Subcutaneous adipose tissue (tissue), 4 donors: Measurements from ENCODE around the gene TRIM54. TPM values are rescaled to one million over a fixed set of nuclear protein-coding genes. Genes with fewer than 3 reads are reported as not detected.

ENCODE experiments used
- total RNA-seq, 4 donors: library from RNA; depleted of rRNA; stranded (reverse); fragments of >200 nt; gene quantifications; one replicate each; pipeline ENCODE4 v1.1.0, GENCODE V29; 2016
- TF ChIP-seq, protein P1 (sequence below): fragments of 450-650 bp; IDR thresholded peaks from one replicate; pipeline ENCODE4 v1.5.1; 2016; ENCODE audit warnings: low read depth, mild to moderate bottlenecking, control low read depth, antibody characterized with exemption, moderate library complexity

Gene TRIM54, protein sequence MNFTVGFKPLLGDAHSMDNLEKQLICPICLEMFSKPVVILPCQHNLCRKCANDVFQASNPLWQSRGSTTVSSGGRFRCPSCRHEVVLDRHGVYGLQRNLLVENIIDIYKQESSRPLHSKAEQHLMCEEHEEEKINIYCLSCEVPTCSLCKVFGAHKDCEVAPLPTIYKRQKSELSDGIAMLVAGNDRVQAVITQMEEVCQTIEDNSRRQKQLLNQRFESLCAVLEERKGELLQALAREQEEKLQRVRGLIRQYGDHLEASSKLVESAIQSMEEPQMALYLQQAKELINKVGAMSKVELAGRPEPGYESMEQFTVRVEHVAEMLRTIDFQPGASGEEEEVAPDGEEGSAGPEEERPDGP
- total RNA-seq, result under 1 TPM in 1 of 4 donors, not detected in 3; 0.66 TPM

DNA sequence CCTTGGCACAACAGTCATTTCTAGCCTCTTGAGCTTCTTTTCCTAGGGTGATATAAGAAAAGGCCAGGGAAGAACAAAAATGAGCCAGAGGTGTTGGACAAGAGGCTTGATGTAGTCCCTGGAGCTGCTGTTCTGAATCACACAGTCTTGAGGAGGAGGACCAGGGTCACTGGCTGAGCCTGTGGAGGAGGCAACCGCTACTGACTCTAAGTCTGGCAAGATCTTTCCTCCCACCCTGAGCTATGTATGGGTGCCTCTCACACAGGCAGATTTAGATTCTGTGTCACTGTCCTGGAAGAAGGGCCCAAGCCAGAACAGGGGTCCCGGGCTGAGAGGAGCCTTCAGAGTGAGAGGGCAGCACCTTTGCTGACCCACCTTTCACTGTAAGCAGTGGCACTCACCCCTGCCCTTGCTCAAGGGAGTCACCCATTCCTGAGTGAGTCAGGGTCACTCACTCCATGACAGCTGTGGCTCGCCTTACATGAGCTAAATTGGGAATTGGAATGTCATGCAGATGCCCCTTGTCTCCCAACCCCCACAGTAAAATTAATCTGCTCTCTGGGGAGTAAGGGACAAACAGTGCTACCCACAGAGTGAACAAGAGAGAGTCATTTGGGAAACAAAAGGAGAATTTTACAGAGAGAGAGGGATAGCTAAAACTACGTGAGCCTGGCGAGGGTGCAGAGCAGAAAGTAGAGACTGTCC lies at the start of gene TRIM54:
Gene TRIM54, plus strand, starts transcription at position 575 of the 705 bp plus-strand sequence. CDS start 303 bp downstream, outside the sequence.
- TF ChIP-seq, protein P1, sequence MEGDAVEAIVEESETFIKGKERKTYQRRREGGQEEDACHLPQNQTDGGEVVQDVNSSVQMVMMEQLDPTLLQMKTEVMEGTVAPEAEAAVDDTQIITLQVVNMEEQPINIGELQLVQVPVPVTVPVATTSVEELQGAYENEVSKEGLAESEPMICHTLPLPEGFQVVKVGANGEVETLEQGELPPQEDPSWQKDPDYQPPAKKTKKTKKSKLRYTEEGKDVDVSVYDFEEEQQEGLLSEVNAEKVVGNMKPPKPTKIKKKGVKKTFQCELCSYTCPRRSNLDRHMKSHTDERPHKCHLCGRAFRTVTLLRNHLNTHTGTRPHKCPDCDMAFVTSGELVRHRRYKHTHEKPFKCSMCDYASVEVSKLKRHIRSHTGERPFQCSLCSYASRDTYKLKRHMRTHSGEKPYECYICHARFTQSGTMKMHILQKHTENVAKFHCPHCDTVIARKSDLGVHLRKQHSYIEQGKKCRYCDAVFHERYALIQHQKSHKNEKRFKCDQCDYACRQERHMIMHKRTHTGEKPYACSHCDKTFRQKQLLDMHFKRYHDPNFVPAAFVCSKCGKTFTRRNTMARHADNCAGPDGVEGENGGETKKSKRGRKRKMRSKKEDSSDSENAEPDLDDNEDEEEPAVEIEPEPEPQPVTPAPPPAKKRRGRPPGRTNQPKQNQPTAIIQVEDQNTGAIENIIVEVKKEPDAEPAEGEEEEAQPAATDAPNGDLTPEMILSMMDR, result no peak

DNA sequence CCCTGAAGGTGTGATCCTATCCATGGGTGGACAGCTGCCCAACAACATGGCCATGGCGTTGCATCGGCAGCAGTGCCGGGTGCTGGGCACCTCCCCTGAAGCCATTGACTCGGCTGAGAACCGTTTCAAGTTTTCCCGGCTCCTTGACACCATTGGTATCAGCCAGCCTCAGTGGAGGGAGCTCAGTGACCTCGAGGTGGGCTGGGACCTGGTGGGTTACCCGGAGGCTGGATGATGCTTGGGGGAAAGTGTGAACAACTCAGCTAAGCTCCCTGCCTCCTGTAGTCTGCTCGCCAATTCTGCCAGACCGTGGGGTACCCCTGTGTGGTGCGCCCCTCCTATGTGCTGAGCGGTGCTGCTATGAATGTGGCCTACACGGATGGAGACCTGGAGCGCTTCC lies 48.9 kb upstream of the TRIM54 start:
- TF ChIP-seq, protein P1, result no peak

DNA sequence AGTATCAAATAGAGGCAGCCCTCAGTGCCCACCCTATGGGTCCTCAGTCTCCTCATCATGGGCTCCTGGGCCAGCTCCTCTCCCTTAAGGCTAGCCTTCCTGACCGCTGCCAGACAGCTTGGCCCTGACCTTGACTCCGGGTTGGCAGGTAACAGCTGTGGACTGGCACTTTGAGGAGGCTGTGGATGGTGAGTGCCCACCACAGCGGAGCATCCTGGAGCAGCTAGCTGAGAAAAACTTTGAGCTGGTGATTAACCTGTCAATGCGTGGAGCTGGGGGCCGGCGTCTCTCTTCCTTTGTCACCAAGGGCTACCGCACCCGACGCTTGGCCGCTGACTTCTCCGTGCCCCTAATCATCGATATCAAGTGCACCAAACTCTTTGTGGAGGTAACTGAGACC lies 46.1 kb upstream of the TRIM54 start:
- TF ChIP-seq, protein P1, result no peak

DNA sequence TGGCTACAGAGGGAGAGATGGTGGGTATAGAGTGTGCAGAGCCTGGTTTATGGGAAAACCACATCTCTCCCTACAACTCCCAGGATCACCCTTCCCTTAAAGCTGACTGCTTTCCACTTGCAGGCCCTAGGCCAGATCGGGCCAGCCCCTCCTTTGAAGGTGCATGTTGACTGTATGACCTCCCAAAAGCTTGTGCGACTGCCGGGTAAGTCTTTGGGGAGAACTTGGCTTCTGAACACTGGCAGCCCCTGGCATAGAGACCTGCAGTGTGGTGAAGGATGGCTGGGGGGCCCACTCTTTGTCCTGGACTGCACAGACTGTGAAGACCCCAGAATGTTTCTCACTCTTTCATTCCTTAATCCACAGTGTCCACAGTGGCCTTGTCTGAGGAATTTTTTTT lies 45.6 kb upstream of the TRIM54 start:
- TF ChIP-seq, protein P1, result no peak

DNA sequence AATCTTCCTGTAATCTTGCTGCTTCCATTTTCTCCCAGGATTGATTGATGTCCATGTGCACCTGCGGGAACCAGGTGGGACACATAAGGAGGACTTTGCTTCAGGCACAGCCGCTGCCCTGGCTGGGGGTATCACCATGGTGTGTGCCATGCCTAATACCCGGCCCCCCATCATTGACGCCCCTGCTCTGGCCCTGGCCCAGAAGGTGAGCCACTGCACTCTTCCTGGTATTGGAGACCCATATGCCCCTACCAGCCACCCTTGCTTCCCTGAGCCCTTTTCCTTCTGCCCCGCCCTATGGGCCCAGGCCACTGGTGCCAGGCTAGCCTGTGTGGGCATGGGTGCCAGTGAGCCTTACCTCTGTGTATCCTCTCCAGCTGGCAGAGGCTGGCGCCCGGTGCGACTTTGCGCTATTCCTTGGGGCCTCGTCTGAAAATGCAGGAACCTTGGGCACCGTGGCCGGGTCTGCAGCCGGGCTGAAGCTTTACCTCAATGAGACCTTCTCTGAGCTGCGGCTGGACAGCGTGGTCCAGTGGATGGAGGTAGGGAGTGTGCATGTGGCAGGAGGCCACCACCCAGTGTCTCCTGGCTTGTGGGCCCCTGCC lies 44.8 kb upstream of the TRIM54 start:
- TF ChIP-seq, protein P1, result no peak

DNA sequence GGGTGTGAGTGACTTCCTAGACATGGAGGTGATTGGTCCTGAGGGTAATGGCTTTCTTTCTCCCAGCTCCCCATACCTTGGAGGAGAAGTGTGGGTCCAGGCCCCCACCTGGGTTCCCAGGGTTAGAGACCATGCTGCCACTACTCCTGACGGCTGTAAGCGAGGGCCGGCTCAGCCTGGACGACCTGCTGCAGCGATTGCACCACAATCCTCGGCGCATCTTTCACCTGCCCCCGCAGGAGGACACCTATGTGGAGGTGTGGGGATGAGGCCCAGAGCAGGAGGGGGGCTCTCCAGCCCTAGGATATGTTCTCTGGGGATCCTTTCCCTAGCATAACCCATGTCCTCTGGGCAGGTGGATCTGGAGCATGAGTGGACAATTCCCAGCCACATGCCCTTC lies 43.3 kb upstream of the TRIM54 start:
- TF ChIP-seq, protein P1, result no peak

DNA sequence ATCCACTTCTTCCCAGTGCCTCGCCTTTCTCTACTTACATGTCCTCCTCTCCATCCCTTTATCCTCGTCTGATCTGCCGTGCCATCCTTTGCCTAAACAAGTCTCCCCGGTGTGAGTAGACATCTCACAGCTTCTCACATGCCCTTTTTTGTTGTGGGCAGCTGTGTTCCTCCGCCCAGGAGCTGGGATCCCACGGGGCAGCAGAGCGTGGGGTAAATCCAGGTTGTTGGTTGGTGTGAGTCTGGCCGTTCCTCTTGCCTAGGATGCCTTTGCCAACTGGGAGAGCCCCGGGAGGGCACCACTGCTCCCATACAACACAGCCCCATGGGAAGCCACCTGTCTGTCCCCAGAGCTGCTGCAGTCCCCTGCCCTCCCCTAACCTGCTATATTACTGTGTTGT lies 41.8 kb upstream of the TRIM54 start:
- TF ChIP-seq, protein P1, result no peak
